CD4-positive, alpha-beta T cell treated with Interleukin-2 at 100 ng/mL for 4 hours (primary cell): ENCODE results near the gene GNB1.

Experiments
- DNase-seq: peaks from one replicate; pipeline ENCODE4 v3.0.0-alpha.2; 2020; ENCODE audit warnings: low spot score

GNB1 gene

DNA sequence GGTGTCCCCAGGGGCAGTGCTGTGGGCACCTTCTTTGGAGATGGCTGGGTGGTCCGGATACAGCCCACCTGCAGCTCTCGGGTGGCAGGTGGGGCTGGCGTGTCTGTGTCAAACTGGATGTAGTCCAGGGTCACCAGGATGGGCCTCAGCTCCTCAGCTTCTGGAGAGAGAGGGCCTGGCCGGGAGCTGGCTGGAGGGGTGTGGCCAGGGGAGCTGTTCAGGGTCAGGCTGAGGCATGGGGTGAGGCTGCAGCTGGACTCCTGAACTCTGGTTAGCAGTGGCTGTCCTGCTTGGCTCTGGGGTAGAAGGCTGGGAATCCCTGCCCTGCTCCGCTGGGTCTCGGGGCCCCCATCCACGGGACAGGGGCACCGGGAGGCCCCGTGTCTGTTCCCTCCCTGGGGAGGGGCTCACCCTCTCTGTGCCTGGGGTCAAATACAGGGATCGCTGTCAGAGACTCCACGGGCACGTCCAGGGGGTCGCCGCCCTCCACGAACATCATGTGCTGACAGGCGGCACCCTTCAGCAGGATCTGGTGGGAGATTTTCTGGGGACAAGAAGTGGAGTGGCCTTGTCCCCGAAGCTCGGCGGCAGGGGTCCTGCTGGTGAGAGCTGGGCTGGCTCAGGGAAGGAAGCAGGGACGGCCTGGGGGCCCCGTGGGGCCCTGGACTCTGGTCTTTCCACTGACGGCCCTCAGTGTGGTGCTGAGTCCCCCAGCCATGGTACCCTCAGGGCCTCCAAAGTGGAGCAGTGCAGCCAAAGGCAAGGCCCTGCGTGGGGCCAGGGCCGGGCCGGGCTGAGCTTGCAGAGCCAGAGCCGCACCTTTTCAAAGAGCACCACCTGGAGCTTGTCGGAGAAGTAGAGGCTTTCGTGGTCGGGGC, 32.3 kb upstream of the GNB1 start:
- no peak for DNase-seq

DNA sequence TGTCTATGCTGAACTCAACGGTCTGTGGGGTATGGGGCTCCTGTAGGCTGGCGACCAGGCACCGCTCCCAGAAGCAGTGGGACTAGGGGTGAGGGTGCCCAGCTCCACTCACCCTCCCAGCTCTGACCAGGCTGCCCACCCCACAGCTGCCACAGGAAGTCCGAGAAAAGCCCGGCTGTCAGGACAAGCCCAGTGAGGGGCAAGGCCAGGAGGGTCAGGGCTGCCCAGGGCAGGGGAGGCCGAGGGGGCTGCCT, 31.7 kb upstream of the GNB1 start:
- DNase-seq = no peak

DNA sequence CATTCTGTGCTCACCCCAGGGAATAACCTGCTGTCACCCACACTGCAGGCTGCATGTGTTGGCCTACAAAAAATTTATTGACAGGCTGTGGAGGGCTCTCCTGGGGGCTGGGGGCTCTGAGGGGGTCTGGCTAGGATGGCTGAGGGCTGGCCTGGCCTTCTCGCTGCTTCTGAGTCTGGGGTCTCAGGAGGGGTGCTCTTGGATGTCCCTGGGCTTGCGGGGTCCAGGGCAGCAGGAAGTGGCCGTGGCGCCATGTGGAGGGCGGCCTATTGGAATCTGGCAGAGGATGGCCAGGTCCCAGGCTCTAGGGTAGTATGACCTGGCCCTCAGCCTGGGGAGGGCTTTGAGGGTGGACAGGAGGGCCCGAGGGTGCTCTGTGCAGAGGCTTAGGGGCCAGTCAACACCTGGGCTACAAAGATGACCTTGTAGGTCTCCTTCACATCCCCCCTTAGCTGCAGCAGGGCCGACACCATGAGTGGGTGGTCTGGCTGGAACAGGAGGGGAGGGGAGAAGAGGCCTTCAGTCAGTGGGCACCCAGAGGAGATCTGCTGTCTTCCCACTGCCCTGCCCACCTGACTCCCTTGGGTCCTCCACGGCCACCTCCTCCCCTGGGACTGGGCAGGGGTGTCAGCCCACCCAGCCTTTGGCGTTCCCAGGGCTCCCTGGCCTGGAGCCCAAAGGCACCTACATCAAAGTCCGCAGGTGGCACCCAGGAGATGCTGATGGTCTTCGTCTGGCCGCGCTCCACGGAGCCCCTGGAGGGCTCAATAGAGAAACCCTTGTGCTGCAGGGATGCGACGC, 31.2 kb upstream of the GNB1 start:
- no peak for DNase-seq

DNA sequence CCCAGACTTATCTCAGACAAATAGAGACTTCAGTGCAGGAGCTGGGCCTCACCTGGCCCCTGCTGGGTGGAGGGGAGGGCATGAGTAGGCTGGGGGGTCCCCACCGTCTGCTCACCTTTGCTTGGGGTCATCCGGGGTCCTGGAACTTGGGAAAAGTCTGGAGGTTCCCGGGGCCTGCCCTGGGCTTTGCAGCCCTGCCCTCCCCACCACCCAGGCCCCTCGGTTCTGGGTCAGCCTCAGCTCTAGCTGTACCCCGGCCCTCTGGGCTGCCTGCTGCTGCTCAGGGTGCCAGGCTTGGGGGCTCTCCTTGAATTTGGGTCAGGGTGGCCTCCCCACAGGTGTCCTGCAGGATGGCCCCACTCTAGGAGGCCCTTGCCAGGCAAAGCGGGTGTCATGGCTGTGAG, 30.6 kb upstream of the GNB1 start:
- no peak for DNase-seq

DNA sequence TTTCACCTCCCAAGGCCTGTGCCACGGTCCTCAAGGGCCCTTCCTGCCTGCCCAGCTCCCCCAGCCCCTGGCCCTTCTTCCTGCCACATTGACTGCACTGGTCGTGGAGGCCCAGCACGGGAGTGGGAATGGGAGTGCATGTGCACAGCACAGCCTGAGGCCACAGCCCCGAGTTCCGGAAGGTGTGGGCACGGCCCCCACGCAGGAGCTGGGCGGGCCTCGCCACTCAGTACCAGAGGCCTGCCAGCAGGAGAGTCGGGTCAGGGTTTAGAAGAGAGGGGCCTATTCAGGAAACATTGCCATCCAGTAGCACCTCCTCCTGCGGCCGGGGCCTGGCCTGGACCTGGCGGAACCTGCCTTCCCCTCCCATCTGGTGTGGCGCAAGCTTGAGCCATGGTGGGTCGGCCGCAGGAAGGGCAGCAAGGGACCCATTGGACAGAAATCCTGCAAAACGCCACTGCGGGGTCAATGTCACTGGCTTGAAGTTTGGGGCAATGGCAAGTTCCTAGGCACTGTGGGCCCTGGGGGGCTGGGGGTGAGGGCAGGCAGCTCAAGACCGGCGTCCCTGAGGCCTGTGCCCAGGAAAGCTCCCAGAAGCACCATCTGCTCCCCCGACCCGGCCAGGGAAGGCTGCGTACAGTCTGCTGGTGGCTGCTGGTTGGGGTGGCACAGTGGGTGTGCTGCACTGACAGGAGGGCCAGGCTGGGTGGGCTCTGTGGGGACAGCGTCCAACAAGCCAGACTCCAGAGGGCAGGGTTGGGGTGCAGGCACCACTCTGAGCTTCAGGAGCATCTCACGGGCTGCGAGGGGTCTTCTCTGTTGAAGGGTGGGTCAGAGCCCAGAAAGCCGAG, 29.9 kb upstream of the GNB1 start:
- no peak for DNase-seq

DNA sequence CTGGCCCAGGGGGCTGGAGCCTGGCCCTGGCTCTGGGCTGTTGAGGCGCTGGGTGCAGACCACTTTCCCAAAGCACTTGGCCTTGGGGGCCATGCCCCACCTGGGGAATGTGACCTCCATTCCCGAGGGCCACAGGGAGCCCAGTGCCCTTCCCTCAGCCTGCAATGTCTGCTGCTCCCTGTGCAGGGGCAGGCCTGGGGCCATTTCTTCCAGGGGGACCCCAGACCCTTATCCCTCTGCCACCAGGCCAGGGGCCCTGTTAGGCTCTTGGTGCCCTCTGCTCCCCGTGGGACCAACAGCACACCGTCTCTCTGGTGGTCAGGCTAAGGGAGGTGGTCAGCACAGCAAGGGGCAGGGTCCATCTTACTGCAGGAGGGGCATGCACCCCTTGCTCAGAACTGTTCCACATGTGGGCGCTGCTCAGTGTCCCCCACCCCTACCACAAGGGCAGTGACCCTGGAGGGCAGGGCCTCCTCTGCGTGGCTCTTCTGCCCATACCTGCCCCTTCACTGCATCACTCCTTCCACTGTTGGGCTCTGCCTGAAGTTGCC, 29.2 kb upstream of the GNB1 start:
- no peak for DNase-seq

DNA sequence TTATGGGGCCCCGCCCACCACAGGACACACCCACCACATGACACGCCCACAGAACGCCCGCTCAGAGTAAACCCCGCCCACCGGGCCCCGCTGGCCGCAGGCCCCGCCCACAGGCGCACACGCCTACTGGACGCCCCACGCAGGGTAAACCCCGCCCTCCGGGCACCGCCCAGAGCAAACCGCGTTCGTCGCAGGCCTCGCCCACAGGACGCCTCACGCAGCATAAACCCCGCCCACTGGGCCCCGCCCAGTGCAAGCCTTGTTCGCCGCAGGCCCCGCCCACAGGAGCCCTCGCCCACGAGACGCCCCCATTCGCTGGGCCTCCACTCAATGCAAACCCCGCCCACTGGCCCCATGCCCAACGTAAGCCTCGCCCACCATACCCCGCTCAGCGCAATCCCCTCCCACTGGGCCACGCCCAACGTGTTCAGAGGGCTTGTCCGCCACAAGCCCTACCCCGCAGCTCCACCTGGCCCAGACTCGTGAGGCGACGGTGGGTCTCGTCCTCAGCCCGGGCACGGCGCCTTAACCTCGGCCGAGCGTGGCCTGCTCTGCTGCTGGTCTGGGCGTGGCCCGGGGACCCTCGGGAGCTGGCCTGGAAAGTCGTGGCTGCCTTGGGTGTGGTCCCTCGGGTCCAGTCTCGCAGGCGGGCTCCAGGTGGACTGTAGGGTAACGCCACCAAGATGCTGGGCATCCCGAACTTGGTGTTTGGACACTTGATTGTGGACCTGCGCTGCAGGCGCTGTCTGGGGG, 28.6 kb upstream of the GNB1 start:
- DNase-seq = peak; percentile 99

DNA sequence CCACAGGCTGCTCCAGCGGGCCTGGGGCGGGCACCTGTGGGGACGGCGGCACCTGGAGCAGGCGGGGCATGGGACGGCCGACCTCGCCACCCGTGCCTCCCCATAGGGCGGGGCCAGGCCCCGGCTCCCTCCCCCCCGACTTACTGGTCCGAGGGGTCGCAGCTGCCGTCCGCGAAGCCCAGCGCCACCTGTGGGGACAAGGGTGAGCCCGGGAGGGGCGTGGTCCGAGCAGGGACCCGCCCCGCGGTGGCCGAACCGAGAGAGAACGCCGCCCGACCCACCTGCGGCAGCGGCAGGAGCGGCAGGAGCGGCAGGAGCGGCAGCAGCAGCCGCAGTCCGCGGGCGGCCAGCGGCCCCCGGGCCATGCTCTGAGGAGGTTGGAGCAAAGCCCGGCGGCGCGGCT, 28.0 kb upstream of the GNB1 start, which contains the start of gene TMEM52:
Gene TMEM52, minus strand, starts transcription at position 379 of the 403 bp plus-strand sequence. Its CDS starts 14 bp downstream, at position 365.
- DNase-seq = no peak

DNA sequence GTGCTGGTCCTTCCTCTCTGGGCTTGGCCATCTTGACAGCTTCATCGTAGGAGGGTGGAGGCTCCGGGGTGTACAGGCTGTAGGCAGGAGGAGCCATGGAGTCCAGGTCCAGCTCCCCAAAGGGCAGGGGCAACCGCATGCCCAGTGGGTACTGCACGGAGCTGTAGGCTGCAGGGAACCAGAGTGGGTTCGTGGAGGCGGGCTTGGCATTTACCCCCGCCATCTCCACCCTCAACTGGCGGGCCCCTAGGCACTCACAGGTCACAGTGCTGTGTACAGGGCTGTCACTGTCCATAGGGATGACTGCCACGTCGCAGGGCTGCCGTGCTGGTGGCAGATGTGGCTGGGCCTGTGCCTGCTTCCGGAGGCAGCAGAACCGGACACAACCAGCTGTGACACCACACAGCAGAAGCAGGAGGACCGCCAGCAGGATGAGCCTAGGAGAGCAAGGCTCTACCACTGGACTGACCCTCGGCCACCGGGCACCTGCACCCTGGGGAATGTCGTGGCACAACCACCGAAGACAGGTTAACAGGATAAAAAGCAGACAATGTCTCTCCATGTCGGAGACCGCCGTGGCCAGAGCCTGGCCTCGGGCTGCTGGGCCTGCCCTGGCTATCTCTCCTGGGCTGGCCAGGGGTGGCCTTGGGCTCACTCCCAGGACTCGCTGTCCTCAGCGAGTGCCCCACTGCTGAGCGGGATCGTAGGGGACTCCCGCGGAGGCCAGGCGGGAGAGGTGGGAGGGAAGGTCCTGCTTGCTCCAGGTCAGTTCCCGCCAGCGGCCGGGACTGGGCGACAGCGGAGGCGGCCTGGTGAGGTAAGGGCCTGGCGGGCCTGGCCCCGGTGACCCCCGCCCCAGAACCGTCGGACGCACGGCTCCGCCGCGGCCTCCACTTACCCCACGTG, 27.4 kb upstream of the GNB1 start:
- DNase-seq = no peak

DNA sequence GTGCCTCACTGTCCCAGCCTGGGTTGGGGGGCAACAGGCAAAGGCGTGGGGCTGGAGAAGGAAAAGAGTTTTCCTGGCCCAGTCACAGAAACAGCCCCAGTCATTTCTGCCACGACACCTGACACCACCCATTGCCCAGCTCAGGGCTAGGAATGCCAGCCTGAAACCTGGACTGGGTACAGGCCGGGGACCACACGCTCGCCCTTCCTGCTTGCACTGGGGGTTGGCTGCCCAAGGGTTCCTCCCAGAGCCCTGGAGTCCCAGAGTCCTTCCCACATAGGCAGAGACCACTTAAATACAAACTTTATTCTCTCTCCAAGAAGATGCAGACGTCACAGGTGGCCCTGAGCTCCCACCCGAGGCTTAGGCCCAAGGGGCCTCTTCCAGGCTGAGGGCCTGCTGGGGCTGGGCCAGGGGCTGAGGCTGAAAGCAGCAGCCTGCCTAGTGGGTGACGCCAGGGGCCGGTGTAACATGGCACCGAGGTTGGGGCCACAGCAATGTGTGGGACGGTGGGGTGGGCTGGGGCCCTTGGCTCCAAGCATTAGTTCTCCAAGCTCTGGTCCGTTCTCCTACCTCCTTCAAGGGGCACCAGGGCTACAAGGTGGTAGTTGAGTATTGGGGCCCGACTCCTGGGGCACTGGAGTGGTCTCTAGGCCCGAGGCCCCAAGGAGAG, 26.6 kb upstream of the GNB1 start:
- no peak for DNase-seq

DNA sequence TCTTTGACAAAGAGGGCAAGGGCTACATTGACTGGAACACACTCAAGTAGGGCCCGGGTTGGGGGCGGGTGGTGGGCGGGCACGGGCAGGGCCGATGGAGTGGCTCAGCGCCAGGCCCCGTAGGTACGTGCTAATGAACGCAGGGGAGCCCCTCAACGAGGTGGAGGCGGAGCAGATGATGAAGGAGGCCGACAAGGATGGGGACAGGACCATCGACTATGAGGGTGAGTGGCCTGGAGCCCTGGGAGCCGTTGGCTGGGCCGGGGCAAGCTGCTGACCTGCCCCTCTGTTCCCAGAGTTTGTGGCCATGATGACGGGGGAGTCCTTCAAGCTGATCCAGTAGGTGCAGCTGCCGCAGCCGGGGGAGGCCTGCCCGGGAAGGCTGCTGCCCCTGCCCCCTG, 26.0 kb upstream of the GNB1 start:
- DNase-seq = no peak

DNA sequence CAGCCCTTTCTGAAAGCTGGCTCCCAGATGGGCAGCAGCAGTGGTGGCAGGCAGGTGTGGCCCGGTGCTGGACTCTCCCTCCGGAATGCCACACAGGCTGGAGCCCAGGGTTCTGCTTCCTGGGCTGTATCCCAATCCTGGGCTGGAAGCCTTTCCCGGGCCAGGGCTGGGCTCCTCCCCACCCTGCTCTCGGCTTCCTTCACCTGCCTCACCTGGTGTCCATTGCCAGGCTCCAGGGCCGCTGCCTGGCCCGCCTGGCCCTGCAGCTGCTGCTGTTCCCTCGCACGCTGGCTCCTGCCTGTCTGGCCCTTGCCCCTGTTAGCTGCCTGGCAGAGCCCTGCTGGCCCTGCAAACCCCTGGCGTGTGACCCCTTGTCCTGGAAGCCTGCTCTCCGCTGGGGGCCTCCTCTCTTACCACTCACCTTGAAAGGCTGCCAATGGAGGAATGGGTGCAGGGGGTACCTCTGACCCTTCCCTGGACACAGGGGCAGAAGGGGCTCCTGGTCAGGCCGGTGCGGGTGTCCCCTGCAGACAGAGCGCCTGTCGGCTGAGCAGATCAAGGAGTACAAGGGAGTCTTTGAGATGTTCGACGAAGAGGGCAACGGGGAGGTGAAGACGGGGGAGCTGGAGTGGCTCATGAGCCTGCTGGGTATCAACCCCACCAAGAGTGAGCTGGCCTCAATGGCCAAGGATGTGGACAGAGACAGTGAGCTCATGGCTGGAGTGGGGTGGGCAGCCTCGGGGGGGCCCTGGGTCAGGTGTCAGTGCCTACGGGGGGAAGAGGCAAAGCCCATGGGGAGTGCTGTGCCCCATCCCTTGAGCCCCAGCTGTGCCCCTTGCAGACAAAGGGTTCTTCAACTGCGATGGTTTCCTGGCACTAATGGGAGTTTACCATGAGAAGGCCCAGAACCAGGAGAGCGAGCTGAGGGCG, 25.3 kb upstream of the GNB1 start:
- no peak for DNase-seq

DNA sequence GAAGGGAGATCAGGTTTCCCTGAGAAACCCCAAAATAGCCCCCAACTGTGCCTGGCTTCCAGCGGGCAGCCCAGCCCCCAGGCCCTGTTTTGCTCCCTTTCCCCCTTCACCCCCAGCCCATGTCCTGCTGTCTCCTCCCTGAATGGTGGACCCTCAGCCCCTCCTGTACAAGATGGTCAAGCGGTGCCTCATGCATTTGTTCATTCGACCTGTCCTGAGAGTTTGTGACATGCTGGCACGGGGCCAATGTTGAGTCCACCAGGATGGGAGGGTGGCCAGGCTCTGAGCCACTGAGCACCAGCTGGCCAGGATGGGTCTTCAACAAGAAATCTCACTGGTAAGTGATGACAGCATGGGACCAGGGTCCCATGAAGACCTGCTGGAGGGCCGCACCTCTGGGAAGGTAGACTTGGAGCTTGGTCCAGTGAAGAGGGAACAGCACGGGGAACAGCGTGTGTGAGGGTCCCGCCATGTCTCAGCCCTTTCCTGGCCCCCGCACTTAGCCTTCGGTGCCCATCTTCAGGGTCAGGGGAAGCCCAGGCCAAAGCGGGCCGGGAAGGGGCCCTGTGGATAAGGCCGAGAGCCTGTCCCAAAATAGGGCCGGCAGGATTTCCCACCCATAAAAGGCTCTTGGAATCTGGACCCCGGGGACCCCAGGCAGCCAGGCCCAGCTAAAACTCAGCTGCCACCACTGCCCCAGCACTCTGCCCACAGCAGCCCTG, 24.2 kb upstream of the GNB1 start, which contains the start of gene CALML6:
Gene CALML6, plus strand, starts transcription at position 290 of the 722 bp plus-strand sequence. Its CDS starts 21 bp downstream, at position 311.
- DNase-seq = no peak

DNA sequence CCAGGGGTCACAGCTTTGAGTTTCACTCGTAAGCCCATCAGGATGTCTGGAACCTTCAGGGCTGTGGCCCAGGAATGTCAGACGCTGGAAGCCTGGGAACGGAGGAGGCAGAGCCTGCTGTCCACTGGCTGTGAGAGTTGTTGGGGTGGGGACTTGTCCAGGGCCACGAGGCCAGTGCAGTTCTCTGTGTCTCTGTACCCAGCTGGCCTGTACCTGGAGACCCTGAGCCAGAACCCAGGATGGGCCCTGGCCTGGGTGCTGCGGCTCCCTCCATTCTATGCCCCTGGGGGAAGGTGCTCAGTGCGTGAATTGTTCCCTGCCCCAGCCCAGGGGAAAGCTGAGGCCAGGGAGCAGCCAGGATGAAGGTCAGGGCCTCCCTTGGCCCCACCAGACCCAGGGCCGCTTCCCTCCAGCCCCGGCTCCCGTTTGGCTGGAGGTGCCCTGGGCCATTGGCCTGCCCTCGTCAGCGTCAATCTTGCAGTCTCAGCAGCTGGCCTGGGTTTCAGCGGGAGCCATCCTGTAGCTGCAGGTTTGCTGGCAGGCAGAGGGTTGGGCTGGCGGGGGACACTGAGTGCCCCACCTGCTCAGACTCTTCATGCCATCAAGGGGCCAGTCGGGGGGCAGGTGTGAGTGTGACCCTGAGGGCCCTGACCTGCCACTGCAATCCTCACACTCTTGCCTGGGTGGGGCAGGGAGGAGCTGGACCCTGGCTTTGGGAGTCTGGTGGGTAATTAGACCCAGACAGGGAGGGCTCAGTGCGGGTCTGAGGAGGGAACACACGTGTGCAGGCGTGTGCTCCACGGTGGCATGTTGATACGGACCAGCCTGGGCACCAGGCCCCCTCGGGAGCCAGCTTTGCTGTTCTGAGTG, 23.4 kb upstream of the GNB1 start:
- DNase-seq = no peak

DNA sequence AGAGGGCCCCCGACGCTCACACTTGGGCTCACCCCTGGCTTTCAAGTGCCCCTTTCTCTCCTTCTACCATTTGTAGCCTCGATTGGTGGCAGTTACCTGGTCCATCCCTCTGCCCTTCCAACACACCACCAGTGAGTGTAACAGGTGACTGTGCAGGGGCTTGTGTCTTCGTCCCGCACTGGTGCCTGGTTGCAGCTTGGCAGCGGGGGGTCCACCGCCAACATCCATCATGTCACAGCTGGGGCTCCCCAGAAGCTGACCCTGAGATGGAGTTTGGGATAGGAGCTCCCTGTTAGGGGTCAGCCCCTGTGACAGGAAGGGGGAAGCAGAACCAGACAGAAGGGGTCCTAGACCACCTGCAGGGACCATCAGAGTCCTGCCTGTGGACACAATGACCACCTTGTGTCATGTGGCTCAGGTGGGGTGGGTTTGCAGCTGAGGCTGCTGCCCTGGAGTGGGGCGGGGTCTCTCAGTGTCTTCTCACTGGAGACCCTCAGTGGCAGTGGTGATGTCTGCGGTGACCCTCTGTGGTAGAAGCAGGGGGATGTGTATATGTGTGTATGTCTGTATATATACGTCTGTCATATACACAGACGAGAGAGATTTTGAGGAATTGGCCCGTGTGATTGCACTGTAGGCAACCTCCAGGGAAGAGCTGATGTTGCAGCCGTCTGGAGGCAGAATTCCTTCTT, 20.6 kb upstream of the GNB1 start:
- DNase-seq = no peak

DNA sequence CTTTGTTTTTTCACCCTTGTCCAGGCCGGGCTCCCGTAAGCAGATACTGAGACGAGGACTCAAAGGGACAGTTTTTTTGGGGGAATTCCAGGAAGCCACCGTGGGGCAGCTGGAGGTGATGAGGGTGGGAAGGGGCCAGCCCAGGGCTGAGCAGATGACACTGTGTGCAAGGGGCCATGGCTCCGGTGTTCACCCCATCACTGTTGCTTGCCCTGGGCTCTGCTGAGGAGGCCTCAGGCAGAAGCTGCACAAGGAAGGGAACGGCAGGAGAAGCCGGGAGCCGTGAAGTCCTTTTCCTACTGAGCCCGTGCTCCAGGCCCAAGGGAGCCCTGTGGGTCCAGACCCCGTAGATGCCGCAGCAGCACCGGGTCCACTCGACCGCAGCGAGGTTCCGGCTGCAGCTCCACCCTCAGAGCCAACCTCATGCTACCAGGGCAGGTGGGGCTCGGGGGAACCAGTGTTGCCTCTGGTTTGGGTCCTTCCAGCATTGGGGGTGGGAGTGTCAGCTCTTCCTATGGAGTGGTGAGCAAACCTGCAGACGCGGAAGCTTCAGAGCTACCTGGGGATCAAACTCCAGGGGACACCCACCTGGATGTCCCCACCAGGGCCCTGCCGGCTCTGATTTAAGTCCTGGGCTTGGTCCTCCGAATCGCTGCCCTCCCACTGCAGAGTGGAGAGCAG, 19.9 kb upstream of the GNB1 start:
- no peak for DNase-seq
